NCI-H460 (cell line): ENCODE measurements around the gene IGF2. TPM values are rescaled to one million over a fixed set of nuclear protein-coding genes. Genes with fewer than 3 reads are reported as not detected.

Experiments used
- DNase-seq: peaks from one replicate; pipeline ENCODE4 v3.0.0-alpha.2; 2016; ENCODE audit warnings: low read depth; ENCODE audit errors: extremely low read depth
- total RNA-seq: library from RNA; depleted of rRNA; stranded (reverse); fragments of >200 nt; shearing (Covaris generic); gene quantifications from 2 replicates; pipeline ENCODE4 v1.2.3, GENCODE V29; 2014

Gene IGF2
- total RNA-seq, 1 experiment from 2014 or later: 0.15 TPM

- DNase-seq: no peak
These were observed 1.1 kb downstream of the IGF2 start for GRCh38 chr11:2138068-2138430.

- DNase-seq: peak; percentile 21
These were observed 1.8 kb downstream of the IGF2 start for GRCh38 chr11:2137202-2138067.

GRCh38 chr11:2136952-2137201, 2.3 kb downstream of the IGF2 start:
- no peak for DNase-seq

- DNase-seq: no peak
These were observed 2.8 kb downstream of the IGF2 start for GRCh38 chr11:2136209-2136951.

- no peak for DNase-seq
These were observed 3.5 kb downstream of the IGF2 start for GRCh38 chr11:2135648-2136201.

GRCh38 chr11:2135018-2135569, 4.1 kb downstream of the IGF2 start:
- no peak for DNase-seq

GRCh38 chr11:2134022-2135010, 4.9 kb downstream of the IGF2 start:
- DNase-seq: no peak

- DNase-seq: no peak
These were observed 5.8 kb downstream of the IGF2 start for GRCh38 chr11:2133241-2134021.

- no peak for DNase-seq
These were observed 6.3 kb downstream of the IGF2 start for GRCh38 chr11:2132874-2133240.

GRCh38 chr11:2132246-2132645, 6.9 kb downstream of the IGF2 start:
- DNase-seq: no peak

GRCh38 chr11:2131371-2132236, 7.6 kb downstream of the IGF2 start:
- no peak for DNase-seq

GRCh38 chr11:2130881-2131352, 8.3 kb downstream of the IGF2 start:
- no peak for DNase-seq

GRCh38 chr11:2129699-2130366, 9.4 kb downstream of the IGF2 start:
- no peak for DNase-seq

GRCh38 chr11:2129308-2129698, 9.9 kb downstream of the IGF2 start:
- DNase-seq: no peak

- no peak for DNase-seq
These were observed 10.5 kb downstream of the IGF2 start for GRCh38 chr11:2128511-2129307.

GRCh38 chr11:2128130-2128510, 11.1 kb downstream of the IGF2 start:
- no peak for DNase-seq

GRCh38 chr11:2127482-2128129, 11.6 kb downstream of the IGF2 start:
- DNase-seq: no peak
